ENCODE data around the gene NTM.

GRCh38 chr11:131893988-131894387 lies 523.6 kb downstream of the NTM start:
- TF ChIP-seq, protein P1, sequence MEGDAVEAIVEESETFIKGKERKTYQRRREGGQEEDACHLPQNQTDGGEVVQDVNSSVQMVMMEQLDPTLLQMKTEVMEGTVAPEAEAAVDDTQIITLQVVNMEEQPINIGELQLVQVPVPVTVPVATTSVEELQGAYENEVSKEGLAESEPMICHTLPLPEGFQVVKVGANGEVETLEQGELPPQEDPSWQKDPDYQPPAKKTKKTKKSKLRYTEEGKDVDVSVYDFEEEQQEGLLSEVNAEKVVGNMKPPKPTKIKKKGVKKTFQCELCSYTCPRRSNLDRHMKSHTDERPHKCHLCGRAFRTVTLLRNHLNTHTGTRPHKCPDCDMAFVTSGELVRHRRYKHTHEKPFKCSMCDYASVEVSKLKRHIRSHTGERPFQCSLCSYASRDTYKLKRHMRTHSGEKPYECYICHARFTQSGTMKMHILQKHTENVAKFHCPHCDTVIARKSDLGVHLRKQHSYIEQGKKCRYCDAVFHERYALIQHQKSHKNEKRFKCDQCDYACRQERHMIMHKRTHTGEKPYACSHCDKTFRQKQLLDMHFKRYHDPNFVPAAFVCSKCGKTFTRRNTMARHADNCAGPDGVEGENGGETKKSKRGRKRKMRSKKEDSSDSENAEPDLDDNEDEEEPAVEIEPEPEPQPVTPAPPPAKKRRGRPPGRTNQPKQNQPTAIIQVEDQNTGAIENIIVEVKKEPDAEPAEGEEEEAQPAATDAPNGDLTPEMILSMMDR (IDR thresholded peaks at IDR 0.05), result no peak
- no peak for TF ChIP-seq ZFX (IDR thresholded peaks at IDR 0.05; ENCODE audit: borderline replicate concordance)
